Muscle of arm (tissue), 14 donors: Measurements from ENCODE around the gene IFT27. TPM values are rescaled to one million over a fixed set of nuclear protein-coding genes. Genes with fewer than 3 reads are reported as not detected.

Source experiments
- DNase-seq: peaks from one replicate; pipeline ENCODE4 v3.0.0-alpha.2; 2013
- long read RNA-seq, 11 donors: transcript quantifications; one replicate each; lab custom pipeline, GENCODE V29; 2026
- polyA plus RNA-seq, 12 donors: library from polyadenylated mRNA; unstranded; fragments of 120-200 nt; gene quantifications; one replicate each; pipeline ENCODE4 v1.2.1, GENCODE V29; 2013; ENCODE audit not compliant: insufficient read length in 12 of 12

Gene IFT27
- 10 to 100 TPM in 11 of 12 donors, not detected in 1; 18.0 to 36.5 (median 23.9) TPM for polyA plus RNA-seq
- long read RNA-seq, donor 1, transcript IFT27-205 (7 exons, 1,095 nt): major isoform, 12 of 13 reads
- long read RNA-seq, donor 1, partial matches to known transcripts: 0 of 13 reads
- long read RNA-seq, donor 1, other reads (novel, unspliced or antisense): 0 of 13 reads
- long read RNA-seq, donor 2, transcript IFT27-205 (7 exons, 1,095 nt): major isoform, 9 of 11 reads
- long read RNA-seq, donor 2, partial matches to known transcripts: 0 of 11 reads
- long read RNA-seq, donor 2, other reads (novel, unspliced or antisense): 0 of 11 reads
- long read RNA-seq, donor 3, transcript IFT27-205 (7 exons, 1,095 nt): major isoform, 6 of 6 reads
- long read RNA-seq, donor 3, partial matches to known transcripts: 0 of 6 reads
- long read RNA-seq, donor 3, other reads (novel, unspliced or antisense): 0 of 6 reads
- long read RNA-seq, donor 4, transcript IFT27-205 (7 exons, 1,095 nt): major isoform, 5 of 5 reads
- long read RNA-seq, donor 4, partial matches to known transcripts: 0 of 5 reads
- long read RNA-seq, donor 4, other reads (novel, unspliced or antisense): 0 of 5 reads
- long read RNA-seq, donor 5, transcript IFT27-205 (7 exons, 1,095 nt): major isoform, 23 of 28 reads
- long read RNA-seq, donor 5, partial matches to known transcripts: 0 of 28 reads
- long read RNA-seq, donor 5, other reads (novel, unspliced or antisense): 5 of 28 reads
- long read RNA-seq, donor 6, partial matches to known transcripts: 0 of 3 reads
- long read RNA-seq, donor 6, other reads (novel, unspliced or antisense): 0 of 3 reads
- long read RNA-seq, donor 7, partial matches to known transcripts: 0 of 3 reads
- long read RNA-seq, donor 7, other reads (novel, unspliced or antisense): 0 of 3 reads
- long read RNA-seq, donor 8, transcript IFT27-205 (7 exons, 1,095 nt): major isoform, 7 of 7 reads
- long read RNA-seq, donor 8, partial matches to known transcripts: 0 of 7 reads
- long read RNA-seq, donor 8, other reads (novel, unspliced or antisense): 0 of 7 reads
- long read RNA-seq, donor 9, transcript IFT27-205 (7 exons, 1,095 nt): major isoform, 13 of 13 reads
- long read RNA-seq, donor 9, partial matches to known transcripts: 0 of 13 reads
- long read RNA-seq, donor 9, other reads (novel, unspliced or antisense): 0 of 13 reads
- long read RNA-seq, donor 10, transcript IFT27-205 (7 exons, 1,095 nt): major isoform, 13 of 13 reads
- long read RNA-seq, donor 10, partial matches to known transcripts: 0 of 13 reads
- long read RNA-seq, donor 10, other reads (novel, unspliced or antisense): 0 of 13 reads
- long read RNA-seq, donor 11, transcript IFT27-205 (7 exons, 1,095 nt): major isoform, 10 of 11 reads
- long read RNA-seq, donor 11, partial matches to known transcripts: 0 of 11 reads
- long read RNA-seq, donor 11, other reads (novel, unspliced or antisense): 0 of 11 reads

GRCh38 chr22:36775964-36776669 lies at the start of gene IFT27:
Gene IFT27, minus strand, starts transcription at chr22:36776119. Its CDS starts 412 bp downstream, at chr22:36775707.
- peak; percentile 100 for DNase-seq

DNA sequence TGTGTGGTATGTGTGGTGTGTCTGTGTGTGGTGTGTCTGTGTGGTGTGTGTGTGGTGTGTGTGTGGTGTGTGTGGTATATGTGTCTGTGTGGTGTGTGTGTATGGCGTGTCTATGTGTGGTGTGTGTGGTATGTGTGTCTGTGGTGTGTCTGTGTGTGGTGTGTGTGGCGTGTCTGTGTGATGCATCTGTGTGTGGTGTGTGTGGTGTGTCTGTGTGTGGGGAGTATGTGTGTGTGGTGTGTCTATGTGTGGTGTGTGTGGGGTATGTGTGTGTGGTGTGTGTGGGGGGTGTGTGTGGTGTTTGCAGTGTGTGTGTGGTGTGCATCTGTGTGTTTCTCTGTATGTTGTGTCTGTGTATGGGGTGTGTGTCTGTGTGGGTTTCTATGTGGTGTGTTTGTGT lies 48.7 kb upstream of the IFT27 start:
- no peak for DNase-seq

DNA sequence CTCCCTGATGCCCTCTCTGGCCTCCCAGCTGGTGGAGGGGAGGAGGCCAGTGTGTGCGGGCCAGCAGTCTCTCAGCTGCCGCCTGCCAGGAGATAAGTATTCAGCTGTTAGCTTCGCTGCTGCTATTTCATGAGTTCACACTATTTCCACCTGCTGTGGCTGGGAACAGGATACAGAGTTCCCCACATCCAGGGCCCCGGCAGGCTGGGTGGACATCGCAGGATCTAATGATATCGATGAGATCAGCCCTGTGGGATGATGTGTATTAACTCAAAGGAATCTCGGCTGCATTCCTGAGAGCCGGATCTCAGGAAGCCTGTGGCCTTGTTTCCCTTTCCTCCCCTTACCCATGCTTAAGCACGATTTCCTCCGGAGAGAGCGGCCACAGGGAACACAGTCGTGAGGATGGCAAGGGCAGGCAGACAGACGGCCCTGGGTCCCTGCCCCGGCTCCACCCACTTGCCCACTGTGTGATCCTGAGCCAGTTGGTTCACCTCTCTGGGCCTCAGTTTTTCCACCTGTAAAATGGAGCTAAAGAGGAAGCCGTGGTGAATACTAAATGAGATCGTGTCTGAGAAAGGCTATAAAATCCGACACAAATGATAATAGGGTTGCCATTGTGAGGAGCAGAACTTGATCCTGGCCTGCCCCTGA lies 47.4 kb upstream of the IFT27 start:
- DNase-seq: peak; percentile 25

DNA sequence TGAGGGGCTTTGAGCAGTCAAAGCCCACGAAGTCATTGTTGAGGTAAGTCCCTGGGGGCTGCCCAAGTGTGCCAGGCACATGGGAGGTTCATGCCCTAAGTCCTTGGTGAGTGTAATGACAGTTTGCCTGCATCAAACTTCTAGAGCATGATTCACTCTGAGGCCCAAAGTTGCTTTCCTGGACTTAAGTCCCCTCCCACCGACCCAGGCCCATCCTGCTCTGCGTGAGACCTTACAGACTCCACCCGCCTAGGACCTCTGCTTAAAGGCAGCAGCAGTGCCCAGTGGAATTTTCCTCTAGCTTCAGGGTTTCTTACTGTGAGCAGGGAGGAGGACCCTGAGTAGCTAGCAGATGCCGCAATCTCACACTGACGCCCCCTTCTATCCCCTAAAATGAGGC lies 46.7 kb upstream of the IFT27 start:
- no peak for DNase-seq

DNA sequence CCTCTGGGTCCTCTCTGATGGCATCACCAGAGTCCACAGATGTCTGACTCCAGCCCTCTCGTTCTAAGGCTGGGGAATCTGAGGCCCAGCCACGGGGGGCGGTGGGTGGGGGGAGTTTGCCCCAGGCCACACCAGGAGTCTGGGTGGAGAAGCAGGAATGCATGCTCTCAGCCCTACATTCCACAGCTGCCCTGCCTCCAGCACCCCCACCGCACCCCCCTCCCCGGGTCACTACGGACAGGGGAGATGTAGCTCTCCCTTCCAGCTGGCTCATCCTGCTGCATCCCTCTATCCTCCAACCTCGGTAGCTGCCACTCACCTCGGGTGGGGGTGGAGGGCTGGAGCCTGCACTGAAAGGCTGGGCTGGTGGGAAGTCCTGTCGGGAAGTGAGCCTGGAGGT lies 43.2 kb upstream of the IFT27 start:
- DNase-seq: no peak

GRCh38 chr22:36818010-36818642 lies 42.2 kb upstream of the IFT27 start:
- no peak for DNase-seq

GRCh38 chr22:36817525-36817848 lies 41.6 kb upstream of the IFT27 start:
- no peak for DNase-seq

DNA sequence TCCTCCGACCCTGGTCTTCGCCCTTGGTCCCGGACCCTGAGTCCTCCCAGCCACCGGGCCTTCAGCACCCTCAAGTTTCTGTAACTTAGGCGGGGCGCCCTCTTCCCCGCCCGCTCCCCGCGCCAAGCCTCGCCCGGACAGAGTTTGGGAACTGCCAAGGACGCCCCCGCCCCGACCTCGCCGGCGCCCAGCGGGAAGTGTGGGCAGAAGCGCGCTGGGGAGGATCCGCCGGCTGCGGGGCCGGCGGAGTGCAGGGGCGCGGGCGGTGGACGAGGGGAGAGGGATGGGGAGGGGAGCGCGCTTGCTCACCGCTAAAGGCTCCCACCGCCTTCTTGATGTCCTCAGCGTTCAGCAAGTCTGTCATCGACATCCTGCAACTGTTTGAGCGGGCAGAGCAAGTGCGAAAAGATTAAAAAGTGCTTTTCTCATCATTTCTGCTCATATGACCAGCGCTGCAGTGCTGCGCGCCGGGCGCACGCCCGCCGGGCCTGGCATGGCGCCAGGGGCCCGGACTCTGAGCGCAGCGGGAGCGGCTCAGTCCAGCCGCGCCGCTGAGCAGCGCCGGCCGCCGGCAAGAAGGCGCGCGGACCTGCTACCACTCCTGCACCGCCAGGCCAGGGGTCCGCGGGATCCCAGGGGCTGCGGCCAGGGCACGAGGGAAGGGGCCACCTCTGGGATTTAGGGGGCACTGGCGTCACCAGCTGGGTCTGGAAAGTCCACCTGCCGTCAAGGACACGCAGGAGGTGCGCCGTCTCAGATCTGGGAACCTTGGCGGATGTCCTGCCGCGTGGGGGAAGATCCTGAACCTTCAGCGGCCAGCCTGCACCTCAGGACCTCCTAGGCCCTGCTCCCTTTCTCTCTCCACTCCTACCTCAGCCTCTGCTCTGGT lies 41.0 kb upstream of the IFT27 start, which contains the start of gene PVALB:
Gene PVALB (minus strand): TSS at position 400 of the 889 bp plus-strand sequence. CDS start 30 bp downstream, at position 370.
- DNase-seq: peak; percentile 51

- DNase-seq: no peak
Measured at GRCh38 chr22:36816339-36816635, 40.4 kb upstream of the IFT27 start.

DNA sequence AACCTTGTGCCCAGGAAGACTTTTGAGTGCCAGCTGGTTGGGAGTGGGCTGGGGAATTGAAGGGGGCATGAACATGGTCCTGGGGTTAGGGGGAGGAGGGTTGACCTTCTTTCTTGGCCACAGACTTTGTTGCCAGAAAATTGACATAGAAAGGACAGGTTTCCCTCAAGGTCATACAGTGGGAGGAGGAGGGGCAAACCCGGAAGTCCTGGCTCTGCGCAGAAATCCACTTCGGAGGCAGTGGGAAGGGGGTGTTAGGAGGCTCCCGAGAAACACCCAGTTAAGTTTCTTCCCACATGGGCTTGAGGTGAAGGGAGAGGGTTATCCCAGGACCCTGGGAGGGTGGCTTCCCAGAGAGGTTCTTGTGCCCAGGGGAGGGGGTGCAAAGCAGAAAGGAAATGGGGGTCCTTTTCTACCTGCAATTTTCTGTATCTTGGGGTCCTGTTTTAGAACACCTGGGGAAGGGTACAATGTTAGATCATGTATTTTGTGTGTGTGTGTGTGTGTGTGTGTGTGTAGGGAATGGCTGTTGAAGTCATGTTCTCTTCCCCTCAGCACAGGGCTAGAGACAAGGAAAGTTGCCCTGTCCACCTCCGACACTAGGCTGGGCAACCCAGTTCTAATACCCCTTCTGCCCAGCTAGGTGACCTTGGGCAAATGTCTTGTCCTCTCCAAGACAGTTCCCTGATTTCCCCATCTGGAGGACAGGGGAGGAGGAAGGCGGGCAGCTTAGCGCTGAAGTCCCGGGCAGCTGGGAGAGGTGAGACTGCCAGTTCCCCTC lies 39.8 kb upstream of the IFT27 start:
- no peak for DNase-seq

- no peak for DNase-seq
Measured at GRCh38 chr22:36814801-36815200, 38.9 kb upstream of the IFT27 start.

GRCh38 chr22:36811094-36811800 lies 35.3 kb upstream of the IFT27 start:
- DNase-seq: no peak

DNA sequence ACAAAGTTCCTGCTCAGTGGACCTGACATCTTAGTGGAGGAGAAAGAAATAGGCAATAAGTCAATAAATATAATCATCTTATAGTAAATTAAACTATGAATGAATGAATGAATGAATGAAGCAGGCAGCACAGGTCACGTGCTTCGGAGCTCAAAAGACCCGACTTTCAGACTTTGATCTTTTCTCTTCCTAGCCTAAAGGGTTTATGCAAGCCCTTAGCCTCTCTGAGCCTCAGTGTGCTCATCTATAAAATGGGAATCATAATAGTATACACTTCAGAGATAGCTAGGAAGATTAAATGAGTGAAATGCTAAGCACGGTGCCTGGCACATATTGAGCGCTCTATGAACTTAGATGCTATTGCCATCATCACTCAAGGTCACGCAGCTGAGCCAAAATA lies 33.4 kb upstream of the IFT27 start:
- no peak for DNase-seq

GRCh38 chr22:36808721-36809344 lies 32.9 kb upstream of the IFT27 start:
- no peak for DNase-seq

DNA sequence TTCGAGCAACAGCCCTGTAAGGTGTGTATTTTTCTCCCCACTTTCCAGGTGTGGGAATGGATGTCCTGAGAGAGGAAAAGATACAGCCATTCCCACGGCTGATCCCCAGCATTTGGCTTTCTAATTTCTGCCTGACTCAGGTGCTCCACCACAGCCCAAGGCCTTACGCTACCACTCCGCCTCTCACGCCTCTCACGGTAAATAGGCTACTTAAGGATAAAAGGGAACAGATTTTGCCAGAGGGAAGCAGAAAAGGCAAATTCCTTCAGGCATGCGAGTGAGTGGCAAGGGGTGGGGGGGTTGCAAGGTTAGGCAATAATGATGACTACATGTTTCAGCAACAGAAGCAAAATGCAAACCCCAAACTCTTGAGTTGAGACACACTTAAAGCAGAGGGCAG lies 31.7 kb upstream of the IFT27 start:
- DNase-seq: no peak

- no peak for DNase-seq
Measured at GRCh38 chr22:36806835-36807234, 30.9 kb upstream of the IFT27 start.

DNA sequence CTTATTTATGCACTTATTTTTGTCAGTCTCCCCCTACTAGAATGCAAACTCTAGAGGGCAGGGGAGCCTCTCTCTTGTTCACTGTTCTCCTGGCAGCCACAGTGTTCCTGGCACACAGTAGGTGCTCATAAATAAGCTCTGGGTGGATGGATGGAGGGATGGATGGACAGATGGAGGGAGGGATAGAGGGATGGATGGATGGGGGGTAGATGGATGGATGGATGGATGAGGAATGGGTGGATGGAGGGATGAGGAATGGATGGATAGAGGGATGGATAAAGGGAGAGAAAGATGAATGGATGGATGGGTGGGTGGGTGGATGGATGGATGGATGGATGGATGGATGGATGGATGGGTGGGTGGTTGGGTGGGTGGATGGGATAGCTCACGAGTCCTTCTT lies 27.4 kb upstream of the IFT27 start:
- DNase-seq: no peak
